Inferior parietal cortex (tissue), 1 donor: Measurements from ENCODE around the gene PLEKHB2.
"Not testable (repeated sequence)": the region's sequence is repeated elsewhere in the genome, so short reads cannot be mapped to it uniquely, and the experiment has no call there.

Experiments used
- DNase-seq: peaks from one replicate; pipeline ENCODE4 v3.0.0-alpha.2; 2016; ENCODE audit errors: extremely low spot score

The PLEKHB2 gene

GRCh38 chr2:131105156-131105949 is at the start of gene PLEKHB2:
PLEKHB2 (plus strand) TSS chr2:131105336; CDS start chr2:131120942, 15,606 bp downstream.
- peak; percentile 93 for DNase-seq

GRCh38 chr2:131056204-131056931 is 48.8 kb upstream of the PLEKHB2 start:
- DNase-seq, result peak; percentile 59

GRCh38 chr2:131056932-131057287 is 48.2 kb upstream of the PLEKHB2 start:
- no peak for DNase-seq

- no peak for DNase-seq
Observed at GRCh38 chr2:131058214-131058843, 46.8 kb upstream of the PLEKHB2 start.

GRCh38 chr2:131058920-131059319 is 46.2 kb upstream of the PLEKHB2 start:
- peak; percentile 73 for DNase-seq

GRCh38 chr2:131063501-131064283 is 41.4 kb upstream of the PLEKHB2 start:
- no peak for DNase-seq

GRCh38 chr2:131064589-131065512 is 40.3 kb upstream of the PLEKHB2 start:
- no peak for DNase-seq

GRCh38 chr2:131067465-131068125 is 37.5 kb upstream of the PLEKHB2 start:
- DNase-seq, result no peak

GRCh38 chr2:131068172-131068571 is 37.0 kb upstream of the PLEKHB2 start:
- not testable (repeated sequence) for DNase-seq

- not testable (repeated sequence) for DNase-seq
Observed at GRCh38 chr2:131075578-131075977, 29.6 kb upstream of the PLEKHB2 start.

- no peak for DNase-seq
Observed at GRCh38 chr2:131076707-131077106, 28.4 kb upstream of the PLEKHB2 start.

GRCh38 chr2:131077182-131077846 is 27.8 kb upstream of the PLEKHB2 start:
- no peak for DNase-seq

GRCh38 chr2:131077966-131078365 is 27.2 kb upstream of the PLEKHB2 start:
- no peak for DNase-seq

- DNase-seq, result not testable (repeated sequence)
Observed at GRCh38 chr2:131079931-131080330, 25.2 kb upstream of the PLEKHB2 start.

- DNase-seq, result no peak
Observed at GRCh38 chr2:131081190-131081589, 23.9 kb upstream of the PLEKHB2 start.

GRCh38 chr2:131085646-131086045 is 19.5 kb upstream of the PLEKHB2 start:
- DNase-seq, result no peak

GRCh38 chr2:131092458-131093005 is 12.6 kb upstream of the PLEKHB2 start:
- DNase-seq, result no peak

GRCh38 chr2:131093006-131093695 is 12.0 kb upstream of the PLEKHB2 start, which contains the start of gene FAM168B:
FAM168B (minus strand) TSS chr2:131093460; CDS start chr2:131082646, 10,814 bp downstream.
- peak; percentile 85 for DNase-seq
